ENCODE data around the gene DST.

DNA sequence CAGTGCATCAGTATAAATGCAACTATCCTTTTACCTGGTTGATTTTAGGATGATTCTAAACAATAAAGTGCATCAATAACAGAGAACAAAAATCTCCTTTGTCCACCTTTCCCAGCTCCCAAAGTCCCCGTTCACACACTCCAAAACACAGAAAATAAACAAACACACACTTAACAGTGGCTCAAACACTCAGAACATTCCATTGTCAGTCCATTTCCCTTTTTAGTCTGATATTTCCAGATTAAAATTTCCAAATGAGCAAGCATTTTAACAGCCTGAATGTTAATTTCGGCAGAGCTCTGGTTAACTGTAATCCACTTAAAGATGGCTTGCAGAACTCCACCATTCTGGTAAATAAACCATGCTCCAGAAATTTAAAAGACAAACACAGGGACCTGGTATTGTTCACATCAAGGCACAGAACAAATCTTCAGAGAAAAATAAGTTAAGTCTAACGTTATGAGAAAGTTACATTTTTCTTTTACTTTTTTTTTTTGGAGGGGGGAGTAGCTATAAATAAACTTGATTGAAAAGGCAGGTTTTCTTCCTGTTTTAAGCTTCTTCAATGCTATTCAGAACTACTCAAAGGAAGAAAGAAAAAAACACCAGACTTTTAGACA lies 100.8 kb downstream of the DST start:
- no peak for TF ChIP-seq CEBPB (IDR thresholded peaks at IDR 0.05; ENCODE audit: low read depth, low read length)
- no peak for TF ChIP-seq MAZ (IDR thresholded peaks at IDR 0.05; ENCODE audit: borderline replicate concordance, low read depth, low read length)
- no peak for TF ChIP-seq RAD21 (IDR thresholded peaks at IDR 0.05; ENCODE audit: low read length)
- TF ChIP-seq, protein P1, sequence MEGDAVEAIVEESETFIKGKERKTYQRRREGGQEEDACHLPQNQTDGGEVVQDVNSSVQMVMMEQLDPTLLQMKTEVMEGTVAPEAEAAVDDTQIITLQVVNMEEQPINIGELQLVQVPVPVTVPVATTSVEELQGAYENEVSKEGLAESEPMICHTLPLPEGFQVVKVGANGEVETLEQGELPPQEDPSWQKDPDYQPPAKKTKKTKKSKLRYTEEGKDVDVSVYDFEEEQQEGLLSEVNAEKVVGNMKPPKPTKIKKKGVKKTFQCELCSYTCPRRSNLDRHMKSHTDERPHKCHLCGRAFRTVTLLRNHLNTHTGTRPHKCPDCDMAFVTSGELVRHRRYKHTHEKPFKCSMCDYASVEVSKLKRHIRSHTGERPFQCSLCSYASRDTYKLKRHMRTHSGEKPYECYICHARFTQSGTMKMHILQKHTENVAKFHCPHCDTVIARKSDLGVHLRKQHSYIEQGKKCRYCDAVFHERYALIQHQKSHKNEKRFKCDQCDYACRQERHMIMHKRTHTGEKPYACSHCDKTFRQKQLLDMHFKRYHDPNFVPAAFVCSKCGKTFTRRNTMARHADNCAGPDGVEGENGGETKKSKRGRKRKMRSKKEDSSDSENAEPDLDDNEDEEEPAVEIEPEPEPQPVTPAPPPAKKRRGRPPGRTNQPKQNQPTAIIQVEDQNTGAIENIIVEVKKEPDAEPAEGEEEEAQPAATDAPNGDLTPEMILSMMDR (conservative IDR thresholded peaks at IDR 0.05; ENCODE audit: low read depth, low read length): no peak
- TF ChIP-seq POLR2A (IDR thresholded peaks at IDR 0.05; ENCODE audit: low read depth, low read length): no peak
- TF ChIP-seq, protein P2, sequence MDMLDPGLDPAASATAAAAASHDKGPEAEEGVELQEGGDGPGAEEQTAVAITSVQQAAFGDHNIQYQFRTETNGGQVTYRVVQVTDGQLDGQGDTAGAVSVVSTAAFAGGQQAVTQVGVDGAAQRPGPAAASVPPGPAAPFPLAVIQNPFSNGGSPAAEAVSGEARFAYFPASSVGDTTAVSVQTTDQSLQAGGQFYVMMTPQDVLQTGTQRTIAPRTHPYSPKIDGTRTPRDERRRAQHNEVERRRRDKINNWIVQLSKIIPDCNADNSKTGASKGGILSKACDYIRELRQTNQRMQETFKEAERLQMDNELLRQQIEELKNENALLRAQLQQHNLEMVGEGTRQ (IDR thresholded peaks at IDR 0.05; ENCODE audit: low read depth, low read length): no peak
- TF ChIP-seq MAFK (IDR thresholded peaks at IDR 0.05; ENCODE audit: low read depth, low read length): no peak
